HG02970 (cell line): Measurements from ENCODE around the gene HMGA1.
"Not testable (repeated sequence)": the region's sequence is repeated elsewhere in the genome, so short reads cannot be mapped to it uniquely, and the experiment has no call there.

Source experiments
- ATAC-seq: cut with Tn5 transposase; IDR thresholded peaks from one replicate; pipeline ENCODE4 v1.9.1; 2021; ENCODE audit warnings: mild to moderate bottlenecking, moderate library complexity, moderate number of reproducible peaks; ENCODE audit not compliant: unreplicated experiment, low FRiP score

The HMGA1 gene

GRCh38 chr6:34239893-34240292 lies 3.2 kb downstream of the HMGA1 start:
- no peak for ATAC-seq

- no peak for ATAC-seq
These were observed 3.9 kb downstream of the HMGA1 start for GRCh38 chr6:34240329-34241248.

- ATAC-seq, result no peak
These were observed 4.9 kb downstream of the HMGA1 start for GRCh38 chr6:34241351-34242215.

GRCh38 chr6:34242252-34243130 lies 5.8 kb downstream of the HMGA1 start:
- no peak for ATAC-seq

GRCh38 chr6:34243131-34243771 lies 6.6 kb downstream of the HMGA1 start:
- ATAC-seq, result no peak

GRCh38 chr6:34243901-34244884 lies 7.5 kb downstream of the HMGA1 start:
- no peak for ATAC-seq

GRCh38 chr6:34245032-34245760 lies 8.5 kb downstream of the HMGA1 start:
- not testable (repeated sequence) for ATAC-seq

GRCh38 chr6:34245761-34246140 lies 9.1 kb downstream of the HMGA1 start:
- not testable (repeated sequence) for ATAC-seq

GRCh38 chr6:34246249-34246562 lies 9.5 kb downstream of the HMGA1 start:
- no peak for ATAC-seq

GRCh38 chr6:34246563-34247391 lies 10.1 kb downstream of the HMGA1 start:
- no peak for ATAC-seq

GRCh38 chr6:34247481-34248197 lies 11.0 kb downstream of the HMGA1 start:
- ATAC-seq, result no peak

- peak; percentile 17 for ATAC-seq
These were observed 11.6 kb downstream of the HMGA1 start for GRCh38 chr6:34248198-34248726.

- peak; percentile 84 for ATAC-seq
These were observed 12.2 kb downstream of the HMGA1 start, which contains the start of gene SMIM29 for GRCh38 chr6:34248727-34249468. SMIM29 (minus strand) TSS chr6:34249006; CDS start chr6:34247791, 1,215 bp downstream.

- ATAC-seq, result peak; percentile 26
These were observed 13.0 kb downstream of the HMGA1 start for GRCh38 chr6:34249469-34250261.

GRCh38 chr6:34252395-34252794 lies 15.7 kb downstream of the HMGA1 start:
- ATAC-seq, result not testable (repeated sequence)
